ENCODE data around the gene DCC.

DNA sequence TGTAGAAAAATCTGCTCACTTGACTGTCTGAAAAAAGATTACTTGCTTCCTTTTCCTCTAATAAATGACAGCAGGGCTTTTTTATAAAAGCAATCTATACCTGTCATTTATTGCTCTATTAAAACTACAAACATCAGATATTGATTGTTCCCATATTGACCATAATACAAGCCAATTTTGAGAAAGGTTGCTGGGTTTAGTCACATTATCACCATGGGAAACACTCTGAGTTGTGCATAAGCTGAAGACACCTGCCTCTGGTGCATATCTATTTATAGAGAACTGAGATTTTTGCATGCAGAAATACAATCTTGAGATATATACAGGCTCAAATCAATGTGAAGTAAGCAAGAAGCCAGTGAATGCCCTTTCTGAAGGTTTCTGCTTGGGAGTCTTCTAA is 853.9 kb downstream of the DCC start:
- TF ChIP-seq POLR2A (IDR thresholded peaks at IDR 0.05) (no peak), CTCF (IDR thresholded peaks at IDR 0.05) (no peak), POLR2AphosphoS5 (IDR thresholded peaks at IDR 0.05) (no peak)
